HG03280 (cell line): ENCODE measurements around the gene IRF2BP1.
"Not testable (repeated sequence)": the region's sequence is repeated elsewhere in the genome, so short reads cannot be mapped to it uniquely, and the experiment has no call there.

Source experiments
- ATAC-seq: cut with Tn5 transposase; IDR thresholded peaks from one replicate; pipeline ENCODE4 v1.9.1; 2021; ENCODE audit warnings: mild to moderate bottlenecking, moderate library complexity; ENCODE audit not compliant: unreplicated experiment

IRF2BP1 gene

DNA sequence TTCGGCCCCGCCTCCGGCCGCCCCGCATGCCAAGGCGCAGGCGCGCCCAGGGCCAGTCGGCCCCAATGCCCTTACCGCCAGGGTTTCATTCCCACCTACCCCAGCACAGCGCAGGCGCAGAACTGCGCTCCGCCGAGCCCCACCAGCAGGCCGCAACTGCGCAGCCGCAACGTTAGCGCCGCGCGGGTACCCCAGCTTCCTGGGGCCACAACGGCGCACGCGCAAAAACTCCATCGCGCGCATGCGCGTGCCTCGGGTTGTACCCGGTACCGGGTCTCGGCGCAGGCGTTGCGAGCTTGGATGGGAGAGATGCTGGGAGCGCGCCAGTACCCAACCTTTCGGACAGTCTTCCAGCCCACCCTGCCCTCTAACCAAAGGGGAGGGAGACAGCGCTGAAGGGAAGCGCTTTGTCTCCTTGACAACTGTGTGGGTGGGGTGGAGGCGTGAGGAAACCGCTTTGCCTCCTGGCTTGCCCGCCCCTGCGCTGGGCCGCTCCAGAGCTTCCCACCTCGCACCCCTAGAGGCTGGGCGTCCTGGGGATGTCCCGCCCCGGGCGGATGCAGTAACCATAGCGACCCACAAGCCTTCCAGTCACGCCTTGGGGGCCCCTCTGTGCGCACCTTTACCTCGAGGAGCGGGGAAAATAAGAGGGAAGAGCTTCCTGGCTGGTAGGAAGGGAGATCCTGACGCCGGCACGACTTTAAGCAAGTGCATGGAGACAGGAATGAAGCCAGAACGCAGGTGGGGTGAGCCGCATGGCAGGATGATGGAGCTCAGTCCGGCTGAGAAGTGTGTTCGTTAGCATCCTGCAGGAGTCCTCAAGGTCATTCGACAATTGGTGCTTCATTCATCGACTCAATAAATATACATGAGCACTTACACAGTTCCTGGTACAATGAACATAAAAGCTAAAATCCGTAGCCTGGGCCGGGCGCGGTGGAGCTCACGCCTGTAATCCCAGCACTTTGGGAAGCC, 17.0 kb upstream of the IRF2BP1 start:
- peak; percentile 86 for ATAC-seq

DNA sequence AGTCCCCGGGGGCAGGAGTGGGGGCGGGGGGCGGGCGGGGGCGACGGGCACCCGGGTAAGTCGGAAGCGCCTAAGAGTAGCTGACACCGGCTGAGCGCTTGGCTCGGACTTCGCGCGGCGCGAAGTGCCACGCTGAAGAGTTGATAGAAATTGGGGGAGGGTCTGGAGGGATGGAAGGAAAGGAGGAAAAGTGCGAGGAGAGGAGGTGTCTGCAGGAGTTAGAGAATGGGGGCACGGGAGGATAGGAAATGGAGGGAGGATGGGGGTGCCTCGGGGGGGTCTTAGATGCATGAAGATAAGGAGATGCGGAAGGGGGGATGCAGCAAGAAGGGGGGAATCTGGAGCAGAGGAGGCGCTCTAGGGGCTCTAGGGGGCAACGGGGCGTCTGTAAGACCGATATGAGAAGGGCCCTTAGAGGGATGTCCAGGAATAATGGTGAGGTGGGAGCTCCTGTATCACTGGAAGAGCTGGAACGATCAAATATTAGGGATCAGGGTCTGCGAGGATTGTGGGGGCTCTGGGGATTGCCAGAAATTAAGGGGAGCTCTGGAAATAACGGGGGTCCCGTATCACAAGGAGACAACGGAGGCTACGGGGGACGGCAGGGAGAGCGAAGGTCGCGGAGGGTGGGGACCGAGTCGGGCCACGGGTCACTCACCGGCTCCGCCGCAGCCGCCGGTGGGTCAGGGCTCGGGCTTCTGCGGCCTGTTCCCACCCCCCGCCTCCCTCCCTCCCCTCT, 16.1 kb upstream of the IRF2BP1 start, which contains the start of gene MYPOP:
Gene MYPOP, minus strand, starts transcription at position 702 of the 739 bp plus-strand sequence. CDS start 840 bp downstream, outside the sequence.
- ATAC-seq = no peak

DNA sequence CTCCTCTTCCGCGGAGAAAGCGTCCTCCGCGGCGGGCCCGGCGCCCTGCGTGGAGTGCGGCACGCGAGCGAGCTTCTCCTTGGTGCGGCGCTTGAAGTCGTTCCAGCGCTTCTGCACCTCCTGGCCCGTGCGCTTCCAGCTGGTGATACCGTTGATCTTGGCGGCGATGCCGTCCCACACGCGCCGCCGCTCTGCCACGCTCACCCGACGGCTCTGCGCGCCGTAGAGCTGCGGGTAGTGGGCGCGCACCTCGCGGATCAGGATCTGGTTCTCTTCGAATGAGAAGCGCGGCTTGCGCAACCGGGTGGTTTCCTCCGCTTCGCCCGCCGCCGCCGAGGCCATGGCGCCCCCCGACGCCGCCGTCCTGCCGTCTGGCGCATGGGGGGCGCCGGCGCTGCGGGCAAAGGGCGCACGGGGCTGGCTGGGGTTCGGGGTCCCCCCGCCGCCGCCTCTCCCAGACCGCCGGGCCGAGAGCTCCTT, 15.5 kb upstream of the IRF2BP1 start:
- ATAC-seq = no peak

DNA sequence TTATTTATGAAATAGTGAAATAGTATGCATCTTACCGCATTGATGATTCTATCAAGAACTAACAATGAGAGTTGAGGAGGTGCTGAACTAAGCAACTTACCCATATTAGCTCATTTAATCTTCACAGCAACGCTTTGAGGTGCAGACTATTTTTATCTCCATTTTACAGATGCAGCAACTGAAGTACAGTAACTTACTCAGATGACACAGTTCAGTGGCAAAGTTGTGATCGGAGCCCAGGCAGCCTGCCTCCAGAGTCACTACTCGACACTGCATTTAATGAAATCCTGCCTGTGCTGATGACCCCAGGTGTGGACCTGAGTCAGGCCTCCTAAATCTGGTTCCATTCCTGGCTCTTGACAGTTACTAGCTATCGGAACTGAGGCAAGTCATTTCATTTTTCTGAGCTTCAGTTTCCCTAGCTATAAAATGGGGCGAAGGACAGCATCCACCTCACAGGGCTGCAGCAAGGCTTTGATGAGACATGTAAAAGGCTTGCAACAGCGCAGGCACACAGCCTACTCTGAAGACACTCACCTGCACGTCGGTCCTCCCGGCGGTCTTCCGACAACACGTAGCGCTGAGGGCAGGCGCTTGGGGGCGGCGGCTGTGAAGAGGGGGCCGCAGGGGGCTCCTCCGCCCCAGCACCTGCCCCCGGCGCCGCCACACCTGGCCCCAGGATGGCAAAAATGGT, 14.9 kb upstream of the IRF2BP1 start:
- ATAC-seq = no peak

DNA sequence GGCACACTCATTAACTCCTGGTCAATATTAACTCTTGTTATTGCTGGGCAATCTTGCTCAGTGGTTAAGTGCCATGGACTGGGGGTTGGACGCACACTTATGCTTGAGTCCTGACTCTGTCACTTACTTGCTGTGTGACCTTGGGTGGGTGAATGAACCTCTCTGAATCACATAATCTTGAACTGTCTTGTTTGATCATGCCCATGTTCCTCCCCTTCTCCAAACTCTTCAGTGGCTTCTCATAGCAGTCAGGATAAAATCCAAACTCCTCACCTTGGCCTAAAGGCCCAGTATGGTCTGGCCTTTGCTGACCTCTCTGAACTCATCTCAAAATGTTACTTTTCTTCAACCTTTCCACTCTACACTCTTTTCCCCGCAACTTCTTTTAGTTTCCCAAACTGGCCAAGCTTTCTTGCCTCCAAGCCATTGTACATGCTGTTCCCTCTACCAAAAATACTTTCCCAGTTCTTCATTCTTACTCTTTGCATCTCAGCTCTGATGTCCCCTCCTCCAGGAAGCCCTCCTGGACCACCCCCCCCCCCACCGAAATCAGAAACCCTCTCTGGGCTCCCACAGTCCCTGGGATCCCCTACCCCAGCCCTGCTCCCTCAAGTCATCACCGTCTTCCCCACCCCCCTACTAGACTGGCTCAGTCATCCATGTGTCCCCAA, 14.1 kb upstream of the IRF2BP1 start:
- ATAC-seq = no peak

DNA sequence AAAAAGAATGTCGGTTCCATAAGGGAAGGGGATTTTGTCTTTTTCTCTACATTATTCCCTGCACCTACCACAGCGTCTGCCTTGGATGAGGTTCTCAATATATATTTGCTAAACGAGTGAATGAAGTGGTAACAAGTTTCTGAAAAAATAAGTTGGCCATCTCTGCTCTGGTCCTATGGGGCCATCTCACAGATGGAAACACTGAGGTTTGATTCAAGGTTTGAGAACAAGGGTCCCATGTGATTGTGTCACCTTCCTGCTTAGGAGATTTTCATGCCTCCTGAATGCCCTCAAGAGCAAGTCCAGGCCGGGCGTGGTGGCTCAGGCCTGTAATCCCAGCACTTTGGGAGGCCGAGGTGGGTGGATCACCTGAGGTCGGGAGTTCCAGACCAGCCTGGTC, 13.3 kb upstream of the IRF2BP1 start:
- no peak for ATAC-seq

DNA sequence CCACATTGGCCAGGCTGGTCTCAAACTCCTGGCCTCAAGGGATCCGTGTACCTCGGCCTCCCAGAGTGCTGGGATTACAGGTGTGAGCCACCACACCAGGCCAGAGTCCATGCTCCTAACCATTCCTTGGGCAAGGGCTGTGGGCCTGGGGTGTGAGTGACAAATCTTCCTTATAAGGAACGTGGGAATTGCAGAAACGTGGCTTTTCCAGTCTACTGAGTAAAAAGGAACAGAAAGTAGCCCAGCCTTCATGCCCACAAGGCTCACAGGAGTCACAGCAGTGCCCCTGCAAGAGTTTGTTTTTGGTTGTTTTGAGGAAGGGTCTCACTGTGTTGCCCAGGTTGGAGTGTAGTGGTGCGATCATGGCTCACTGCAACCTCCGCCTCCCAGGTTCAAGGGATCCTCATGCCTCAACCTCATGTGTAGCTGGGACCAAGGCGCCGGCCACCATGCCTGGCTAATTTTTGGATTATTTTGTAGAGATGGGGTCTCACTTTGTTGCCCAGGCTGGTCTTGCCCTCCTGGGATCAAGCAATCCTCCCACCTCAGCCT, 11.4 kb upstream of the IRF2BP1 start:
- no peak for ATAC-seq

DNA sequence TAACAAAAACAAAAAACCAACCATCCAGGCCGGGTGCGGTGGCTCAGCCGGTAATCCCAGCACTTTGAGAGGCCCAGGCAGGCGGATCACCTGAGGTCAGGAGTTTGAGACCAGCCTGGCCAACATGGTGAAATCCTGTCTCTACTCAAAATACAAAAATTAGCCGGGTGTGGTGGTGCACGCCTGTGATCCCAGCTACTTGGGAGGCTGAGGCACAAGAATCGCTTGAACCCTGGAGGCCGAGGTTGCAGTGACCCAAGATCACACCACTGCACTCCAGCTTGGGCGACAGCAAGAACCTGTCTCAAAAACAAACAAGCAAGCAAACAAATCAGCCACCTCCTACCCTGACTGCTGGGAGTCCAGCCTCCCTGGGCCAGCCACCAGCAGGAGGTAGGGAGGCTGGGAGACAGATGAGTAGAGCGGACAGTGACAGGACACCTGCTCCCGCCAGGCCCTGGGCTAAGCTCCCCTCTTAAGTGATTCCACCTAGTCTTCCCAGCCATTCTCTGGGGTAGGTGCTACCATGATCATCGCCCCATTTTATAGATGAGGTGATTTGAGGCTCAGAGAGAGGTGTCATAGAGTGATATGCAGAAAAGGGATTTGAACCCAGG, 10.2 kb upstream of the IRF2BP1 start:
- ATAC-seq = not testable (repeated sequence)

DNA sequence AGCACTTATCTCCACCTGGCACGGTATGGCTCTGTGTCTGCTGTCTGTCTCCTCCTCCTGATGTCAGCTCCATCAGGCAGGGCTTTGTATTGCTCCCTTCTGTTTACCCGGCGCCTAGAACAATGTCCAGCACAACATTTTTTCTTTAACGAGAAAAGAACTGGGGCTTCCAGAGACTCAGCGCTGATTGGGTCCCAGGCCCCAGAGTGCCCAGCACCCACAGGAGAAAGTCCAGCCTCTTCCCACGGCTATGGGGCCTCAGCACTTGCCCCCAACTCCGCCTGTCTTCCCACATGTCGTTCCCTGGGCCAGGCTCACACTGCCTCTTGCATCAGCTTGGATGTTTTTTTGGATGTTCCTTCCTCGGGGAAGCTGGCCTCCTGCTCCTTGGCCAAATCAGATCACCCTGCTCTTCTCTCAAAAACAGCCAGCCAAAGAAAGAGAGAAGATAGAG, 9.6 kb upstream of the IRF2BP1 start:
- ATAC-seq = no peak

DNA sequence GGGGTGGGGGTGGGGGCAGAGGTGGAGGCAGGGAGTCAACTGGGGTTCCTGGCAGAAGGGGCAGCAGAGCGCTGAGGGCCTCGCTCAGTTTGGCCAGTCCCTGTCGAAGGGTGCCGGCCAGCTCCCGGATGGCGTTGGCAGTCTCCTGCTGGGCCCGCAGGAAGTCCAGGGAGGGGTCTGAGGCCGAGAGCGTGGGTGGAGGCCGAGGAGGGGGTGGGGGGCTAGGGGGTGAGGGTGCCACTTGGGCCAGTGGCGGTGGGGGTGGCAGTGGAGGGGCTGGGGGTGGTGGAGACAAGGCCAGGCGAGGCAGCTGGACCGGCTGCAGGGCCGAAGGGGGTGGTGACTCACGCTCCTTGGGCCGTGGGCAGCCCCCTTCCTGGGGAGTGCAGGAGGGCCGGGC, 4.9 kb upstream of the IRF2BP1 start:
- ATAC-seq = no peak

DNA sequence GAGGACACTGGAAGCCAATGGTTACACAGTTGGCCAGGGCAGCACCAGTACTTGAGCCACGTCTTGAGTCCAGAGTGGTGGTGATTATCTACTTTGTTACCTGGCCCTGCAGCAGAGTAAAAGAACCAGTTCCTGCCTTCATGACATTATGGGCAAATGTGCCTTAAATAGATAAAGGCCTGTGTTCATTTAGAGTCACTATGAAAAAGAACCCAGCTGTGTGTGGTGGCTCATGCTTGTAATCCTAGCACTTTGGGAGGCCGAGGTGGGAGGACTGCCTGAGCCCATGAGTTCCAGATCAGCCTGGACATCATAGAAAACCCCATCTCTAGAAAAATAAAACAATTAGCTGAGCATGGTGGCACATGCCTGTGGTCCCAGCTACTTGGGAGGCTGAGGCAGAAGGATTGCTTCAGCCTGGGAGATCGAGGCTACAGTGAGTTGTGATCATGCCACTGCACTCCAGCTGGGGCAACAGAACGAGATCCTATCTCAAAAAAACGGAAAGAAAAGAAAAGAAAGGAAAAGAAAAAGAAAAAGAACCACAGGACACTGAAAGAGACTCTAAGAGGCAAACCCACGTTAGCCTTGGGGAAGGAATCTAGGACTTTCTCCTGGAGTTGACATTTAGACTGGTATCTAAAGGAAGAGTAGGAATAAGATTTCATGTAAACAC, 3.4 kb upstream of the IRF2BP1 start:
- ATAC-seq = no peak

DNA sequence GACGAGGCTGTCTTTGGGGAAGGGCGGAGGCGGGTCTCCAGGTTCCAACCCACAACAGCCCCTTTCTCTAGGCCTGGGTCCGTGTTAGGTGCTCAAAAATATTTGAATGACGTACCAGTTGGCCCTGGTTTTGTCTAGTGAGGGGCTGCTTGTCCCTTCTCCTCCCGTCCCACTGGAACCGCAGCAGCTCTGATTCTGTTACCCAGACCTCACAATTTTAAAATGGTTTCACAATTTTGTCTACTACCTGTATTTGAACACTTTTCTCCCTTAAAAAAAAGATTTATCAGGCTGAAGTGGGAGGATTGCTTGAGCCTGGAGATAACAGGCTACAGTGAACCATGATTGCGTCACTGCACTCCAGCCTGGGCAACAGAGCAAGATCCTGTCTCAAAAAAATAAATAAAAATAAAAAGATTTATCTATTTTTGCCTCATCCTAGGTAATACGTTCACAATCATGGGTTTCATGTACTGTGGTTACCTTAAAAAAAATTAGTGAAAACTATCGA, 1.3 kb upstream of the IRF2BP1 start:
- no peak for ATAC-seq

DNA sequence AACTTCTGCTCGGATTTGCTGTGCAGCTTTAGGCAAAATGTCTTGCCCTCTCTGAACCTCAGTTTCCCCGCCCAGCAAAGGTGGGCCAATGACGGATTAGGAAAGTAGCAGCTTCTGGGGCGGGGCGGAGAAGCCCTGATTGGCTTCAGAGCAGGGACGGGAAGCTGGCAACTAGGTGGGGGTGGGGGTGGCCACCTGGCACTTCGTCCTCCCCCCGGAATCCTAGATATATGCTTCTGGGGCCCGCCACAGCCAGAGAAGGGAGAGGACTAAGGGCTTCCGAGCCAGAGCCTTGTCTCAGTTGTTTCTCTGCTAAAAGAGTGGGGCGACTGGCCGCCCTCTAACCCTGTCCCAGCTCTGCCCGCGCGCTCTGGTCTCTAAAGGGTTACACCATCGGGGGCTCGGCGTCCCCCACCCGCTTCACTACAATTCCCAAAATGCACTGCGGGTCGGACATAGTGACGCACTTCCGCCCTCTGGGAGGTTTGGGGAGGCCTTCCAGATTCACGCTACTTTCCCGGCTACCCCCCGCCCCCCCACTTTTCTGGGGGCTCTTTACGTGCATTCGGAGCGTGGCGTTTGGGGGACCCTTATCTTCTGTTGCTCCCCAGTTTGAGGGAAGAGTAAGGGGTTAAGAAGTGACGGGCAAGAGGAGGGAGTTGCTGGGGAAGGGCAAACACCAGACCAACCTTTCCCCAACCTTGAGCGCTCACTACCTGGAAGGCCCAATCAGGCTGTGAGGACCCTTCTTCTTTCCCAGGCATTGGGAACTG, 672 bp upstream of the IRF2BP1 start:
- peak; percentile 49 for ATAC-seq

DNA sequence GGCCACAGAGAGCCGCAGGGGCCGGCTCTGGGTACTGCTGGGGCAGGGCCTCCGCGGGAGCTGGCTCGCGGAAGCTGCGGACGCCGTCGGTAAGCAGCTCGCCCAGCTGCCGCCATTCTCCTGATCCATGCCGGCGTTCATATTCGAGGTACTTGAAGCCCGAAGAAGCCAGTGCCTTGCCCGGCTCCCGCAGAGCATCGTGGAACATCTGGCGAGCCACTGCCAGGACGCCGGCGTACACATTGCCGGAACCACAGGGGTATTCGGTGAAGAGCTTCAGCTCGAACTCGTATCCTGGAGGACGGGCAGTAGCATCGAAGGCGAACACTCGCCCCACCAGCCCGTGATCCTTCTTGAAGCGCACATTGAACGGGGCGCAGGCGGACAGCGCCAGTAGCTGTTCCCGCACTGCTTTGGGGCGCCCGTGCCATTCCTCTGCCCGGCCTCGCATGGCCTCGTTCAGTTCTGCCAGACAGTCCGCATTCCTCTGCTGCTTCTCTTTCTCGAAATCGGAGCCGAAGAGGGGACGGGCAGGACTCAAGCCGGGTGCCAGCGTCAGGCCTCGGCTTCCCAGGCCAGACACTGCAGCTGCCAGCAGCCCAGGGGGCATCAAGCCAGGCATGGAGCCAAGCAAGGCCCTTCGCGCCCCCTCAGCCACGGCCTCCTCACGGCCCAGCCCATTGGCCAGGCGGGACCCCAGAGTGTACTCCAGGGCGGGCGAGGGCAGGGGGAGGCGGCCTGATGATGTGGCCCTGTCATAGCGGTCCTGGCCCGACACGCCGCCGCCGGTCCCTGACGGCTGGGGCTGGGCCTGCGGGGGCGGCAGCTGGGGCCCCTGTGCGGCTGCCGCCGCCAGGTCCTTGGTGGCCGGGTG, 1.0 kb downstream of the IRF2BP1 start:
- no peak for ATAC-seq

DNA sequence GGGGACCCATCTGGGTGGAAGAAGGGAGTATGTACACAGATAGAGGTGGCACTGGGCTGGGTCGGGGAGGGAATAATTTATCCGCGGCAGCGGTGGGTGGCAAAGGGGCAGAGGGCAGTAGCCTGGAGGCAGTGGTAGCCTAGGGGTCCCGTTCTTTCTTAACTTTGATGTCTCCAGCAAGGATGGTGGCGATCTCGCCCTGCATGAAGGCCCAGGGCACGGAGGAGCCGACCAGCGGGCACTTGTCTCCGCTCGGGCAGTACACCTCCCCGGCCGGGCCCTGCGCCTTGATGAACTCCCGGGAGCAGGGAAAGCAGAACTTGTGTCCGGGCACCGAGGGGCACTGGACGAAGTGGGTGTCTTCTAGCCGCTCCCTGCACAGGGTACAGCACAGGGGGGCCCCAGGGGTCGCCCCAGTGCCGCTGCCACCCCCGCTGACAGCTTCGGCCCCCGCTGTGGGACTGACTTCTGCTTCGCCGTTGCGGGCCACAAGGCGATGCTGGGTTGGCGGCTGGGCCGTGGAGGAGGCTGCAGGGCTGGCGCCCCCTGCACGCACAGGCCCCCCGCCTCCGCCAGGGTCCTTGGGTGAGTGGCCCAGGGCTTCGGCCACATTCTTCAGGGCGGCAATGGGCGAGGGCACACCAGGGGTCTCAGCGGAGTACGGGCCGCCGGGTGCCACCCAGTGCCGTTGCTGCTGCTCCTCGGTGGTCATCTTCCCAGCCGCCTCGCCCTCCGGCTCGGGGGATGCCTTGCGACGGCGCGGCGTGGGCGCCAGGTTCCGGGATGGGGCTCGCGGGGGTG, 1.9 kb downstream of the IRF2BP1 start:
- no peak for ATAC-seq

DNA sequence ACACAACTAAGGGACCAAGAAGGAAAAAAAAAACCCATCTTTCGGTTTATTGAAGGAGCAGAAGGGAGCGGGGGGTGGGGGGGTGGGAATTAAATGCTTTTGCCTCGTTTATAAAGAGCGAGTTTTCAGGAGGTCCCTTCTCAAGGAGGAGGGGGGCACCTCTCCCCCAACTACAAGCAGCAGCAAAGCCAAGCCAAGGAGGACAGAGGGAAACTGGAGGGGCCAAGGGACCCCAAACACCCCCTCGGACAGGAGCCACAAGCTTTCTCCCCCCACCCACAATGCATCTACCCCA, 2.4 kb downstream of the IRF2BP1 start:
- ATAC-seq = no peak
